SH-SY5Y (cell line): ENCODE measurements around the gene SOCS6.

ENCODE experiments used
- GATA2 ChIP-seq: IDR thresholded peaks from 2 replicates; pipeline ENCODE4 v1.6.1; 2011; ENCODE audit warnings: mild to moderate bottlenecking, low read depth, low read length
- GATA3 ChIP-seq: IDR thresholded peaks from 2 replicates; pipeline ENCODE4 v1.6.1; 2011; ENCODE audit warnings: low read depth, mild to moderate bottlenecking, low read length, moderate library complexity

The SOCS6 gene

DNA sequence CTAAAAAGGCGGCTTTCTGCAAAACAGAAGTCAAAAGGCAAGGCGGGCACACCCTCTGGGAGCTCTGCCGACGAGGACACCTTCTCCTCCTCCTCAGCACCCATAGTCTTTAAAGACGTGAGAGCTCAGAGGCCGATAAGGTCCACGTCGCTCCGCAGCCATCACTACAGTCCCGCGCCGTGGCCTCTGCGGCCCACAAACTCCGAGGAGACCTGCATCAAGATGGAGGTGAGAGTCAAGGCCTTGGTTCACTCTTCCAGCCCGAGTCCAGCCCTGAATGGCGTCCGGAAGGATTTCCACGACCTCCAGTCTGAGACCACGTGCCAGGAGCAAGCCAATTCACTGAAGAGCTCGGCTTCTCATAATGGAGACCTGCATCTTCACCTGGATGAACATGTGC, 36.1 kb downstream of the SOCS6 start:
- TF ChIP-seq GATA3 = no peak
- no peak for TF ChIP-seq GATA2

- TF ChIP-seq GATA3 (no peak), GATA2 (no peak)
These were observed 37.4 kb downstream of the SOCS6 start for GRCh38 chr18:70326255-70326654.

- TF ChIP-seq GATA3 = no peak
- TF ChIP-seq GATA2 = no peak
These were observed 39.3 kb downstream of the SOCS6 start for GRCh38 chr18:70328169-70328568.

DNA sequence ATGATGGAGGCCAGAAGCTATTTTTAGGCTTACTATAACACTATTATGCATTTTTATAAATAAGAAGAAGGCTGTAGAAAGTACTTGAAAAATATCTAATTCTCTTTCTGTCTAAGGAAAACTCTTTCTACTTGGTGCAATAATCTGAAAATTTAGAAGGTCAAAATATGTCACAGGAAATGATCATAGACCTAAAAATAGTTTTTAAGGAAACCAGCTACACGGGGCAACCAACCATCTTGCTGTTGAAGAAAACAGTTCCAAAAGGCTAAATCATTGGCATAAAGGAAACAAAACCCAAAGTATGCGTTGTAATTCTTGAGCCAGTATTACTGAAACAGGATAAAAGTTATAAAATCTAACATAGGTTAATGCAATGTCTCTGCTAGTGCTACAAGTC, 40.2 kb downstream of the SOCS6 start:
- TF ChIP-seq GATA2 = no peak

GRCh38 chr18:70330887-70331286, 42.0 kb downstream of the SOCS6 start:
- TF ChIP-seq GATA3 = no peak
- no peak for TF ChIP-seq GATA2

- no peak for TF ChIP-seq GATA2
These were observed 42.7 kb downstream of the SOCS6 start for GRCh38 chr18:70331456-70332097.

DNA sequence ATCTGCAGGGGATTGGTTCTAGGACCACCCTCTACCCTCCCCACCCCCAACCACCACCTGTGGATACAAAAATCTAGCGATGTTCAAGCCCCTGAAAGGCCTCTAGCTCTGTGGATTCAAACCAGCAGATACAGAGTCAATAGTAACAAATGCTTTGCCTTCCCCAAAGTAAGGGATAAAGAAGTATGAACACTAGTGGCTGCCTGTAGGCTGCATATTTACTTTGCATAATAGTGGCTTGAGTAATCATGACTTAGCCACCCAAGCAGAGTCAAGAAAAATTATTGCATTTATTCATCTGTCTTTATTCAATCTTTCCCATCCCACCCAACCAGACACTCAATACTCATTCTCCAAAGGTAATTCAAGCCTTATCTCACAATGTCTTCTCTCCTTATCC, 43.8 kb downstream of the SOCS6 start:
- TF ChIP-seq GATA3 (no peak), GATA2 (no peak)

DNA sequence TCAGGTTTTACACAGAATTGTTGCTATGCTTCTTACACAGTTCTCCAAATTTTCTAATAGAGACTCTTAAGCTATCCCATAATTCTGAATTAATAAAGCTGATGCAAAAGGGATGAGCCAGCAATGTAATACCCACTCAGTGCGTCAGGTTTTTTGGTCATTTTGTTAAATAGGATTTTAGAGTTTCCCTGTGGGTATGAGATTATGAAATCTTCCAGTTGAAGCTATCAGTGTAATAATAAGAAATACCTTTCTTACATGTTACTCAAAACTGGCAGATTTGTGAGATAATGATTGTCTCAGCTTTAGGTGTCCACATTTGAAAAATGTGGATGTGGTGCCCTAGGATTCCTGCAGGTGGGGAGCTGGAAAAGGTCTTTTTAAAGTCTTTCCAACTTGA, 44.5 kb downstream of the SOCS6 start:
- TF ChIP-seq GATA3 (no peak), GATA2 (no peak)

DNA sequence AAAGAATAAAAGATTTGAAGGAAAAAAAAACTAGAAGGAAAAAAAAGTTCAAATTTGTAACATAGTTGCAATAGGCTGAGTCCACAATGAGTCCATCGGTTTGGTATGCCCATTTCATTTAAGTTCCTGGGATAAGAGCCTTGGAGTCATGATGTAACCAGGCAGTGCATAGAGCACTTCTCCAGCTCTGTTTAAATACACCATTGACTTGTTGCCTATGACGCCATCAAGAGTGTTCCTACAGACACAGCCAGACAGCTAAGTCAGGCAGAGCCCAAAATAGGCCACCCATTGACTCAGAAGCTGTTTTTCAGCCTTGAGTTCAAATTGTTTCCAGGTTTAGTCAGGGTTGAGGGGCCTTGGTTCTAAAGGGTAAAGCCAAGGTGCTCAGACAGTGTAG, 44.9 kb downstream of the SOCS6 start:
- TF ChIP-seq GATA3 (no peak), GATA2 (no peak)

GRCh38 chr18:70334264-70334663, 45.4 kb downstream of the SOCS6 start:
- no peak for TF ChIP-seq GATA3
- no peak for TF ChIP-seq GATA2

DNA sequence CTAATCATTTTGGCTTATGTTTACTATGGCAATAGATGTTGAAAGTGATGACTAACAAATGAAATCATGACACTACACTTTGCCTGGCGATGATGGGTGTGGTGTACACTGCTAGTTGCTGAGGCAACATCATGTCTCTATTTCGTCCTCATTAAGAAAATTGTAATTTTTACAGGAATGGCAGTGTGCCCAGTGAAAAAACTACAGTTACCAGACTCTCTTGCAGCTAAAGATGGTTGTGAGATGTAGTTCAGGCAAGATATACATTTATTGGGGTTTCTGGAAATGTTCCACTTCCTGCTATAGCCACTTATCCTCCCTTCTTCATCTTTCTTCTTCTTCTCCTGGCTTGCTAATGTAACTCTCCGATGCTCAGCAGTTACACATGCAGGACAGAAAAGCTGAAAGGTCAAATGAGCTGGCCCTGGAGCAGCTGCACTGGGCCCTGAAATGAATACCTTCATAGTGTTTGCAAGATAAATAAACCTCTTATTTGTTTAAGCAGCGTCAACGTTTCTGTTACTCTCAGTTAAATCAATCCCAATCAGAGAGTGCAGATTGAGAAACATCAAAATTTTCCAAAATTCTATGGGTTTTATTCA, 46.0 kb downstream of the SOCS6 start:
- TF ChIP-seq GATA2 = no peak
- no peak for TF ChIP-seq GATA3

DNA sequence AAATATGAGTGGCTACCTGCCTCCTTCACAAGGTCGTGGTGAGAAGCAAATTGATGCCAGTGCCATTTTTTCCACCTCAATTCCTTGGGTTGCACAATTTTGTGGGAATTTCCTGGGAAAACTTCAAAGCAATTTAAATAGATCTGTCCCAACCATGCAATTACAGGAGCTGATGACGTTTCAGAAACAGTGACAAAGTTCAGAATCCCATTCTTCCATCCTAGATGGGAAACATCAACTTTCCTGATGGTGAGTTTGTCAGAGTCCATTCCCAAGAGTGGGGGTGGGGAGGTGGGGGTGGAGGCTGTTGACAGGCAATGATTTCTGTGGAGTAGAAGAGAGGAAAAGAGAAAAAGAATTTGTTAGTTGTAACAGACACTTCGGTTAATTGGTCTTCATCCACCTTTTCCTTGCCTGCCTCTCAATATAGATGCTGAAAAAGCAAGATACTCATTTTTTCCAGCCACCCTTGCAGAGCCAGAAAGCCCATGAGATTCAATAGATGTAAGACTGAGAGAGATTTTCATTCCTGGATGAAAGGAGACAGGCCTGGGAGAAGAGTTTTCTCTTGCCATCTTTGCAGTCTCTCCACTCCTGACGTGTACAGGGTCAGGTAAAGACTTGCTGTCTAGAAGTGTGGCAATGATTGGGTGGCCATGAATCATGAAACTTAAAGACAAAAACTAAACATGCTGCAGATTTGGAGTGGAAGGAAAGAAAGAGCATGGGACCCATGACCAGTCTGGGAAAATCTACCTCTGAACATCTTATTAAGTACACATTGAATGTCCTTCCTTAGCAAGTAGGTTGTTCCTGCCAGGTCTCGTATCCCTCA, 47.3 kb downstream of the SOCS6 start:
- TF ChIP-seq GATA3 (no peak), GATA2 (no peak)

- TF ChIP-seq GATA3 (no peak), GATA2 (no peak)
These were observed 48.5 kb downstream of the SOCS6 start for GRCh38 chr18:70337139-70337972.

DNA sequence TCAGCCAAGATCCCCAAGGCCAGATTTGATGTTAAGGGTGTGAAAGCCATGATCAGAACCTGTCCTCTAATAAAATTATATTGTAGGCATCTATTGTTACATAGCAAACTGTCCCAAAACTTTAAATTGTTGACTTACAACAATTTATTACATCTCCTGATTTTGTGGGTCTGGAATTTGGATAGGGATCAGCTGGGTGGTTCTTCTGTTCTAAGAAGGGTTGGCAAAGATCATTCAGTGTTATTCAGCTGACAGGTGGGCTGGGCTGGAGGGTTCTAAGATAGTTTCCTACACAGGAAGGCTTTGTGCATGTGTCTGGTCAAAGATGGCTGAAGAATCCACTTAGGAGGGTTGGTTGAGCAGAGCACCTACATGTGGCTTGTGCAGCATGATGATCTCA, 50.0 kb downstream of the SOCS6 start:
- TF ChIP-seq GATA2 = no peak
- TF ChIP-seq GATA3 = no peak
